ENCODE data around the gene AOC1. TPM values are rescaled to one million over a fixed set of nuclear protein-coding genes. Genes with fewer than 3 reads are reported as not detected.

The AOC1 gene
- total RNA-seq, 6 experiments from 2014 or later = 2.2 to 17.5 (median 9.4) TPM; not detected in 3

GRCh38 chr7:150874401-150875198 lies 22.3 kb downstream of the AOC1 start:
- H3K27ac ChIP-seq = no peak overlapping the region
- no peaks in the 10 kb centered on the region for H3K36me3 ChIP-seq
- no peaks in the 10 kb centered on the region for H3K27me3 ChIP-seq
- TF ChIP-seq, protein P1, sequence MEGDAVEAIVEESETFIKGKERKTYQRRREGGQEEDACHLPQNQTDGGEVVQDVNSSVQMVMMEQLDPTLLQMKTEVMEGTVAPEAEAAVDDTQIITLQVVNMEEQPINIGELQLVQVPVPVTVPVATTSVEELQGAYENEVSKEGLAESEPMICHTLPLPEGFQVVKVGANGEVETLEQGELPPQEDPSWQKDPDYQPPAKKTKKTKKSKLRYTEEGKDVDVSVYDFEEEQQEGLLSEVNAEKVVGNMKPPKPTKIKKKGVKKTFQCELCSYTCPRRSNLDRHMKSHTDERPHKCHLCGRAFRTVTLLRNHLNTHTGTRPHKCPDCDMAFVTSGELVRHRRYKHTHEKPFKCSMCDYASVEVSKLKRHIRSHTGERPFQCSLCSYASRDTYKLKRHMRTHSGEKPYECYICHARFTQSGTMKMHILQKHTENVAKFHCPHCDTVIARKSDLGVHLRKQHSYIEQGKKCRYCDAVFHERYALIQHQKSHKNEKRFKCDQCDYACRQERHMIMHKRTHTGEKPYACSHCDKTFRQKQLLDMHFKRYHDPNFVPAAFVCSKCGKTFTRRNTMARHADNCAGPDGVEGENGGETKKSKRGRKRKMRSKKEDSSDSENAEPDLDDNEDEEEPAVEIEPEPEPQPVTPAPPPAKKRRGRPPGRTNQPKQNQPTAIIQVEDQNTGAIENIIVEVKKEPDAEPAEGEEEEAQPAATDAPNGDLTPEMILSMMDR (IDR thresholded peaks at IDR 0.05) = no peak
- TF ChIP-seq POLR2A (IDR thresholded peaks at IDR 0.05) = no peak
- DNase-seq (no peak), ATAC-seq (no peak)
- intact Hi-C loops (cut with DNase I) = loop anchor here in 1 of 2 donors (10.0 kb wide), 1 partner anchor 70 kb away; the partner anchor contains the start of genes TMEM176A and TMEM176B
- H3K4me3 ChIP-seq = no peak overlapping the region
- WGBS (ENCODE audit: insufficient coverage, low coverage, low lambda C conversion rate, missing lambda C conversion rate) = 92% methylated on average over 3 of the region's 8 CpGs
- H3K9me3 ChIP-seq = no peaks in the 10 kb centered on the region
- peaks cover 0 to 7% (median 0%) of the 10 kb centered on the region in 4 donors for H3K4me1 ChIP-seq

DNA sequence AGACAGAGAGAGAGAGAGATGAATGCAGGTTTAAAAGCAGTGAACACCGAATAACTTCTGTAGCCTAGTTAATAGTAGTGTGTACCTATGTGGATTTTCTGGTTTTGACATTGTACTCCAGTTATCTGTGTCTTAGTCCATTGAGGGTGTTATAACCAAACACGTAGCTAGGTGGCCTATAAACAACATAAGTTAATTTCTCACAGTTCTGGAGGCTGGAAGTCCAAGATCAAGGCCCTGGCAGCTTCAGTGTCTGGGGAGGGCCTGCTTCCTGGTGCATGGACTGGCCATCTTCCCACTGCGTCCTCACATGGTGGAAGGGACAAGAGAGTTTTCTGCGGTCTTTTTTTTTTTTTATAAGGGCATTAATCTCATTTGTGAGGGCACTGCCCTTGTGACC lies 23.5 kb downstream of the AOC1 start:
- intact Hi-C loops (cut with DNase I) = loop anchor here in 1 of 2 donors (10.0 kb wide), 1 partner anchor 71 kb away; the partner anchor contains the start of genes TMEM176A and TMEM176B
- ATAC-seq (peak in 3 of 4 donors; percentile 13 to 49 (median 29)), DNase-seq (peak in 1 of 3 donors; percentile 26)
- Histone ChIP-seq H3K4me1 (peaks cover 0 to 3% (median 0%) of the 10 kb centered on the region in 4 donors), H3K27ac (no peak overlapping the region), H3K4me3 (no peak overlapping the region), H3K9me3 (peaks cover 0 to under 1% (median 0%) of the 10 kb centered on the region in 4 donors), H3K36me3 (no peaks in the 10 kb centered on the region), H3K27me3 (no peaks in the 10 kb centered on the region)
- no peak for TF ChIP-seq POLR2A (IDR thresholded peaks at IDR 0.05)
- TF ChIP-seq, protein P1 (IDR thresholded peaks at IDR 0.05) = peak in 1 of 4 donors; percentile 13
- 41% methylated on average over 4 of the region's 4 CpGs for WGBS (ENCODE audit: insufficient coverage, low coverage, low lambda C conversion rate, missing lambda C conversion rate)

GRCh38 chr7:150876817-150877526 lies 24.7 kb downstream of the AOC1 start:
- intact Hi-C loops (cut with DNase I) = loop anchor here in 1 of 2 donors (10.0 kb wide), 1 partner anchor 72 kb away; the partner anchor contains the start of genes TMEM176A and TMEM176B
- peak; percentile 88 to 93 (median 93) for ATAC-seq
- H3K9me3 ChIP-seq = peaks cover 0 to 5% (median 0%) of the 10 kb centered on the region in 4 donors
- no peak overlapping the region for H3K27ac ChIP-seq
- peak; percentile 49 to 67 (median 59) for DNase-seq
- no peaks in the 10 kb centered on the region for H3K27me3 ChIP-seq
- H3K36me3 ChIP-seq = no peaks in the 10 kb centered on the region
- H3K4me1 ChIP-seq = peaks cover 0 to 3% (median 0%) of the 10 kb centered on the region in 4 donors
- no peak overlapping the region for H3K4me3 ChIP-seq
- 6% methylated on average over 14 of the region's 19 CpGs for WGBS (ENCODE audit: insufficient coverage, low coverage, low lambda C conversion rate, missing lambda C conversion rate)
- TF ChIP-seq, protein P1 (IDR thresholded peaks at IDR 0.05) = peak; percentile 51 to 72 (median 52)
- TF ChIP-seq POLR2A (IDR thresholded peaks at IDR 0.05) = no peak

GRCh38 chr7:150877536-150877935 lies 25.2 kb downstream of the AOC1 start:
- Histone ChIP-seq H3K27ac (no peak overlapping the region), H3K4me1 (peaks cover 0 to 3% (median 0%) of the 10 kb centered on the region in 4 donors), H3K27me3 (no peaks in the 10 kb centered on the region), H3K36me3 (no peaks in the 10 kb centered on the region), H3K9me3 (peaks cover 0 to 5% (median 0%) of the 10 kb centered on the region in 4 donors), H3K4me3 (no peak overlapping the region)
- WGBS (ENCODE audit: insufficient coverage, low coverage, low lambda C conversion rate, missing lambda C conversion rate) = 43% methylated on average over 3 of the region's 4 CpGs
- ATAC-seq = no peak
- intact Hi-C loops (cut with DNase I) = loop anchor here in 1 of 2 donors (10.0 kb wide), 1 partner anchor 73 kb away; the partner anchor contains the start of genes TMEM176A and TMEM176B
- TF ChIP-seq POLR2A (IDR thresholded peaks at IDR 0.05) = no peak
- TF ChIP-seq, protein P1 (IDR thresholded peaks at IDR 0.05) = no peak
- DNase-seq = peak in 1 of 3 donors; percentile 38

Measured in right lobe of liver (tissue), 6 donors.